IMR-90 (cell line): ENCODE data around the gene NOL6.

Experiments used
- BHLHE40 ChIP-seq: fragments of 150-350 bp; IDR thresholded peaks from 2 replicates; pipeline ENCODE4 v1.6.1; 2016; ENCODE audit warnings: mild to moderate bottlenecking, low read depth, low read length
- MAFK ChIP-seq: IDR thresholded peaks from 2 replicates; pipeline ENCODE4 v1.6.1; 2012; ENCODE audit warnings: low read depth, low read length, improper control_type of control experiment
- MAZ ChIP-seq: IDR thresholded peaks from 2 replicates; pipeline ENCODE4 v1.6.1; 2012; ENCODE audit warnings: low read depth, mild to moderate bottlenecking, low read length, improper control_type of control experiment, moderate library complexity, borderline replicate concordance
- MXI1 ChIP-seq: IDR thresholded peaks from 2 replicates; pipeline ENCODE4 v1.6.1; 2012; ENCODE audit warnings: low read depth, mild to moderate bottlenecking, low read length, moderate library complexity, borderline replicate concordance
- NFE2L2 ChIP-seq: fragments of 150-350 bp; IDR thresholded peaks from 2 replicates; pipeline ENCODE4 v1.6.1; 2016; ENCODE audit warnings: low read depth, mild to moderate bottlenecking, low read length
- POLR2A ChIP-seq: IDR thresholded peaks from 2 replicates; pipeline ENCODE4 v1.6.1; 2012; ENCODE audit warnings: mild to moderate bottlenecking, low read depth, low read length
- RAD21 ChIP-seq: IDR thresholded peaks from 2 replicates; pipeline ENCODE4 v1.6.1; 2012; ENCODE audit warnings: low read length, improper control_type of control experiment
- RCOR1 ChIP-seq: IDR thresholded peaks from 2 replicates; pipeline ENCODE4 v1.6.1; 2012; ENCODE audit warnings: mild to moderate bottlenecking, low read length, improper control_type of control experiment; ENCODE audit not compliant: insufficient replicate concordance
- RFX5 ChIP-seq: IDR thresholded peaks from 2 replicates; pipeline ENCODE4 v1.8.0; 2012; ENCODE audit warnings: low read depth, mild to moderate bottlenecking, low read length, moderate library complexity
- SMC3 ChIP-seq: fragments of 150-350 bp; IDR thresholded peaks from 2 replicates; pipeline ENCODE4 v1.6.1; 2016; ENCODE audit warnings: low read depth, mild to moderate bottlenecking, antibody characterized with exemption, low read length, moderate library complexity
- TF ChIP-seq, protein P1 (sequence below): conservative IDR thresholded peaks from 2 replicates; pipeline ENCODE4 v1.5.1; 2012; ENCODE audit warnings: mild to moderate bottlenecking, low read depth, low read length, improper control_type of control experiment

GRCh38 chr9:33426843-33427293 is 46.9 kb downstream of the NOL6 start:
- TF ChIP-seq, protein P1, sequence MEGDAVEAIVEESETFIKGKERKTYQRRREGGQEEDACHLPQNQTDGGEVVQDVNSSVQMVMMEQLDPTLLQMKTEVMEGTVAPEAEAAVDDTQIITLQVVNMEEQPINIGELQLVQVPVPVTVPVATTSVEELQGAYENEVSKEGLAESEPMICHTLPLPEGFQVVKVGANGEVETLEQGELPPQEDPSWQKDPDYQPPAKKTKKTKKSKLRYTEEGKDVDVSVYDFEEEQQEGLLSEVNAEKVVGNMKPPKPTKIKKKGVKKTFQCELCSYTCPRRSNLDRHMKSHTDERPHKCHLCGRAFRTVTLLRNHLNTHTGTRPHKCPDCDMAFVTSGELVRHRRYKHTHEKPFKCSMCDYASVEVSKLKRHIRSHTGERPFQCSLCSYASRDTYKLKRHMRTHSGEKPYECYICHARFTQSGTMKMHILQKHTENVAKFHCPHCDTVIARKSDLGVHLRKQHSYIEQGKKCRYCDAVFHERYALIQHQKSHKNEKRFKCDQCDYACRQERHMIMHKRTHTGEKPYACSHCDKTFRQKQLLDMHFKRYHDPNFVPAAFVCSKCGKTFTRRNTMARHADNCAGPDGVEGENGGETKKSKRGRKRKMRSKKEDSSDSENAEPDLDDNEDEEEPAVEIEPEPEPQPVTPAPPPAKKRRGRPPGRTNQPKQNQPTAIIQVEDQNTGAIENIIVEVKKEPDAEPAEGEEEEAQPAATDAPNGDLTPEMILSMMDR, result no peak
- no peak for TF ChIP-seq MXI1
- no peak for TF ChIP-seq POLR2A
- no peak for TF ChIP-seq MAZ
- no peak for TF ChIP-seq RFX5
- TF ChIP-seq SMC3, result no peak
- no peak for TF ChIP-seq RAD21
- no peak for TF ChIP-seq NFE2L2
- TF ChIP-seq RCOR1, result no peak
- no peak for TF ChIP-seq MAFK
- TF ChIP-seq BHLHE40, result no peak
